HG03097 (cell line): ENCODE results near the gene UGT1A8.

Experiments used
- ATAC-seq: cut with Tn5 transposase; IDR thresholded peaks from one replicate; pipeline ENCODE4 v1.9.1; 2021; ENCODE audit not compliant: unreplicated experiment, low FRiP score

UGT1A8 gene

DNA sequence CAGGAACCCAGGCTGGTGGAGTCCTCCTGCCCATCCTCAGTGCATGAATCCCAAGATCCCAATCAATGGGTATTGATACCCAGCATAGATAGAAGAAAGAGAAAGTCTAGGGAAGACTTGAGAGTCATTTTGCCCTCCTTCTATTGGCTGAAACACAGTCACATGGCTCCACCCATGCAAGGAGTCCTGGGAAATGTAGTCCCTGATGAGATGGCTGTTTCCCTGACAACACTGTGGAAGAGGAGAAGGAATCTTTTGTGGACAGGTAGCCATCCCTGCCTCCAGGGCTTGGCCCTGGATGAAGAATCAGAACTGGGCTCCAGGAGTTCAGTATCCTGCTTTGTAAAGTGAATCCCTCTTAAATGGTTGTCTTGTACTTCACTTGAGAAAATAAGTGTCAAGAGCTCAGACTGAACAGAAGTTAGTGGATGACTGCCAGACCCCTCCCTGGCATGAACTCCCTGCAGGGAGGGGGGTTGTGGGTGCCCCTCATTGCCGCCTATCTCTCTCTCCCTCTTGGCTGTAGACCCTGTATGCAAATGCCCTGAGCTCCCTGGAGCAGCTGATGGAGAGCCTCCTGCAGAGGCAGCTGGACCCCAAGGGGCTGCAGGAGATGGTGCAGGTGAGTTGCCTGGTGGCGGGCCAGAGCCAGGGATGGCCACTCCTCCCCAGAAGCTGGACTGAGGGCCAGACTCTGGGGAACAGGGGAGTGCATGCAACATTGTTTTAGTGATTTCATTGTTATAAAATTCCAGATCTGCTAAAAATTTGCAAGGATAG lies 196.8 kb downstream of the UGT1A8 start:
- no peak for ATAC-seq

DNA sequence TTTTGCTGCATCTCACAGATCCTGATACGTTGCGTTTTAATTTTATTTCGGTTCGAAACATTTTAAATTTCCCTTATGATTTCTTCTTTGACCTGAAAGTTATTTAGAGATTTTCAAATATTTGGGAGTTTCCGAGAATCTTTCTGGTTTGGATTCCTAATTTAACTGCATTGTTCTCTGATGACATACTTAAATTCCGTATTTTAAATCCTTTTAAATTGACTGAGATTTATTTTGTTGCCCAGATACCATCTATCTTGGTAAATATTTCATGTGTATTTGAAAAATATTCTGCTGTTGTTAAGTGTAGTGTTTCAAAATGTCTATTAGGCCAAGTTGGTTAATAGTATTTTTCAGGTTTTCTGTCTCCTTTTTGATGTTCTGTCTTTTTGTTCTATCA lies 198.4 kb downstream of the UGT1A8 start:
- ATAC-seq = no peak

DNA sequence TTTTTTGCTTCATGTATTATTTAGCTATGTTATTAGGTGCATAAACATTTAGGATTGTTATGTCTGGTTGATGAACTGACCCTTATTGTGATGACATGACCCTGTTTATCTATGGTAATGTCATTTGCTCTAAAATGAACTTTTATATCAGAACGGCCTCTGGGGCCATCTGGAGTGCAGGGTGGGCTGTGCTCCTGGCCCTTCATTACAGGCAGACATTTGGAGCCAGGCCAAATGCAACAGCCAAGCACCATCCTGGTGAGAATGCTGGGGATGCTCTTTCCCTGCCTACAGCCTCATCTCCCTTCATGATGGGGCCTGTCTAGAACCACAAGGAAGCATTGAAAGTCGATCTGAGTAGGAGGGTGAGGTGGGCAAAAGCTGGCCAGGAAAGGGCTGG lies 198.9 kb downstream of the UGT1A8 start:
- ATAC-seq = no peak

DNA sequence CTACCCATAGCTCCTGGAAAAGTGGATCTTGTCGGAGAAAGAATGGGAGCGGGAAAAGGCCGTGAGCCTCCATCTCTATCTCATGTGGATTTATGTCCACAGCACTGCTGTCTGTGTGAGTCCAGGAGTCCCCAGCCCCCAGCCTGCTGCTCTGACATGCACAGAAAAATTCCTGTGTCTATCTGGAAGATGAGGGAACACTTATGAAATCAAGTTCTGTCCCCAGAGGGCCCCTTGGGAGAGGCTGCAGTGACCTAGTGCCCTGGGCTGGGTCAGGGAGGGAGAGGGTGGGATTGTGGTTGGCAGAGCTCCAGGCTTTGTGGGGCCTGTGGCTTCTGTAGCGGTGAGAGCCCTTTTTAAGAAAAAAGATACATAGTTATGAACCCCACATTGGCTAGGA lies 199.3 kb downstream of the UGT1A8 start:
- ATAC-seq = no peak

DNA sequence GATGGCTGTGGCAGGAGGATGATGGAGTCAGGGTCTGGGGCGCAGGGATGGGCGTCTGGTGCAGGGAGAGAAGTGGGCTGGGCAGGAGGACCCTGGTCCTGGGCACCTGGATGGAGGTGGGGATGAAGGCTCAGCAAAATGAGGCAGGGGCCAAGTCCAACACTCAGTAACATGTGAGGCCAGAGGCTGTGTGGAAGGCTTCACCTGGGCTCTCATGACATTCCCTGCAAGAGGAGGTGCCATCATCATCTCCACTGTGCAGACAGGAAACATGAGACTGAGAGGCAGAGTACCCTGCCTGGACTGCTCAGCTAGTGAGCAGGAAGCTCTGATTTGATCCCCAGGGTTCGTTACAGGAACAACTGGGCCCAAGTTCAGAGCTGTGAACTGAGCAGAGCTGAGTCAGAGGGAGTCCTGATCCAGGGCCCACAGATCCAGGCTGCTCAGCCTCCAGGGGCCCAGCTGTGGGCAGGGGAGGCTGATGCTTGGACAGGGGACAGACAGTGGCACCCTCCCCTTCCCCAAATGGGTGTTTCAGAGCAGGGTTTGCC lies 200.0 kb downstream of the UGT1A8 start:
- no peak for ATAC-seq

DNA sequence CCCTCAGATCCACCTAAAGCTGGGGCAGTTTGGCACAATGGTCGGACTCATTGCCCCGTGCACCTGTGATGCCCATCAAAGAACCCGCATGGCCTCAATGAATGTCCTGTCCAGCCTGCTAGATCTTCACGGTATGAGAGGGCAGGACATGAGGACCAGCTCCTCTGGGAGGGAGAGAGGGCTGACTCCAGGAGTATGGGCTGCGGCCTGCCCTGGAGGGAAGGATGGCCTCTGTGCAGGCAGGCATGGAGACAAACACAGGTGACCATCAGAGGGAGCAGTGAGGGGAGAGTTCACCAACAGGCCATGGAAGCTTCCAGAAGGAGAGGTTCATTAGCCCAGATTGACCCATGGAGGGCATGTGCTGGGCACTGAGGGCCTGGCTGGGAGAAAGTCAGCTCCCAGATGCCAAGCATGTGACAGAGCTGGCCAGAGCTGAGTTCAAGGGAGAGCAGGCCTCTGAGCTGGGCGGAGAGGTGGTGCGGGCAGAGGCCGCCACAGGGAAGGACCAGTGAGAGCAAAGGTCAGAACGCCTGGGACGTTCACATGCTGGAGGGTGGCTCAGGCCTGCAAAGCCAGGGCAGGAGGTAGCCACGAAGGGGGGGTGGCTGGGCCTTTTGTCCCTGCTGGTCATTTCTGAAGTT lies 200.7 kb downstream of the UGT1A8 start:
- no peak for ATAC-seq

DNA sequence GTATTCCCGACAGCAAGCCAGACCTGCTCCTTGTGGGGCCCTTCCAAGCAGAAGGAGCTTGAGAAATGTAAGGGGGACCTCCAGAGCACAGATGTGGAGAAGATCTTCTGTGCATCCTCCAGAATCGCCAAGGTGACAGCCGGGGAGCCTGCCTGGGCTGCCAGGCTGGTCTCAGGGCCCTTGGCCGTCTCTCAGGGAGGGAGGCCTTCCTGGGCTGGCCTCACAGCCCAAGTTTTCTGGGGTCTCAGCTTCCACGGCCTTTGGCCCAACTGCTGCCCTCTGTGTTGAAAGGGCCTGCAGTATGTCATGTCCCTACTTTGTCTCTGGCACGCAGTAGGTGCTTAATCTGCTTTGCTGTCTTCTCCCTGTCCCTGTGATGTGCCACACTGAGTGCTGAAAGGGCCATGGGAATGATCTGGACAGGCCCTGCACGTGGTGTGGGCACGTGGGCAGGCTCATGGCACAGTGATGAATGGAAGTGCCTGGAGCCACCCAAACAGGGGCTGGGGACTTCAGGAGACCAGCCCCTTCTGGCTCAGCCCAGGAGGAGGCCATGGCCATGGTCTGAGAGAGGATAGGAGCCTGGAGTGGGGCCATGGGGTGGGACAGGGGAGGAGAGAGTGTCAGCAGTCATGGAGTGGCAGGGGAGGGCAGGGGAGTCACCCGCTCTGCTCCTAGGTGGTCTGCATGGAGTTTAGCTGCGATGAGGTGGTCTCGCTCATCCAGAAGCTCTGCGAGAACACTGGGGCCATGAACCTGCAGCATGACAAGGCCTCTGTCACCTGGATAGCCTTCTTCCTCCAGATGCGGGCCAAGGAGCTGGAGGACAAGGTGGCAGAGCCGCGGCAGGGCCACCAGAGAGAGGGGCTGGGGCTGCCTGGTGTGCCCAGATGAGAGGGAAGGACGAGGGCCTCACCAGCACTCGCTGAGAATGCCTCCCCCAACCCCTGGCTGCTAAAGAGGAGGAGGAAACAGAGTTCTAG lies 201.5 kb downstream of the UGT1A8 start:
- ATAC-seq = no peak

DNA sequence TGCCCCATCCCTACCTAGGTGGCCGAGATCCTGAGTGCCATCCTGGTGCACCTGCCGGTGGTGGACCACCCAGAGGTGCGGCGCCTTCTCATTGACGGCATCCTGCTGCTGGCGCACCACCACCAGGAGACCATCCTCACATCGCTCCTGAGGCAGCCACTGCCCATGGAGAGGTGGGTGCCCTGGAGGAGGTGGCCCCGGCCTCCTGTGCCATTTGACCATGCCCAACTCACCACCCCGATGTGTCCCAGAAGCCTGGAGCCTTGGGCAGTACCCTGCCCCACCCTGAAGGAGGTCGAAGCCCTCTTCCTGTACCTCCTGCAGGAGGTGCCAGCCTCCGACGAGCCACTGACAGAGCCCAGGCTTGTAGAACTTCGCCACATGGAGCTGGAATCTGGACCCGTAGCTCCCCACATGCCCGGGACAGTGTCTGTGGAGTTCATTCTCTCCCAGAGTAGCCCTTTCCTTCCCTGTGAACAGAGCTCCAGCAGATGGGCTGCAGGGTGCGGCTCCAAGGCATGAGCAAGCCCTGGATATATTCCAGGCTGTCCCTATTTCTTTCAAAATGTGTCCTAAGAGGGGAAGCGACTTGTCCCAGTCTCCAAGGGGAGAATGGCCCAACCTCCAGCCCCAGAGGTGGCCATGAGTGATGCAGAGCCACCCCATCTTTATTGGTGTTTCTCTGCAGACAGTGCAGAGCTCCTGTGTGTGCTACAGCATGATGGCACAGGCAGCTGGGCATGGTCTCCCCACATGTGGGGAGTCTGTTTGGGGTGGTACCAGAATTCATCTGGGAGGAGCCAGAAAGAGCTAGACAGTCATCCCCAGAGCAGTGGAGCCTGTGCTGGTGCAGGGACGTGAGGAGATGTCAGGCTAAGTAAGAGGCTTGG lies 202.7 kb downstream of the UGT1A8 start:
- no peak for ATAC-seq

DNA sequence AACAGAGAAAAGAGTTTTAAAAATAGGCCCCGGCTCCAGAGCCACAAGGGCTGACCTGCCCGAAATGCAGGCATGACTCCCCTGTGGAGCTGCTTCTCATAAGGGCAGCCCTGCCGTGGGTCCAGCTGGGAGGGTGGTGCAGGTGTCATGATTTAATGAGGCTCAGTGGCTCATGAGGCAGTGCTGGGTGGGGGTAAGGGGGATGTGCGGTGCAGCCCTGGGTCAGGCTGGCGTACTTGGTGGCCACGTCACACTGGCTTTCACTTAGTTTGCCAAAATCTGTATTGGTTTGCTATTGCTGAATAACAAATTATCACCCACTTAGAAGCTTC lies 203.3 kb downstream of the UGT1A8 start:
- ATAC-seq = no peak

DNA sequence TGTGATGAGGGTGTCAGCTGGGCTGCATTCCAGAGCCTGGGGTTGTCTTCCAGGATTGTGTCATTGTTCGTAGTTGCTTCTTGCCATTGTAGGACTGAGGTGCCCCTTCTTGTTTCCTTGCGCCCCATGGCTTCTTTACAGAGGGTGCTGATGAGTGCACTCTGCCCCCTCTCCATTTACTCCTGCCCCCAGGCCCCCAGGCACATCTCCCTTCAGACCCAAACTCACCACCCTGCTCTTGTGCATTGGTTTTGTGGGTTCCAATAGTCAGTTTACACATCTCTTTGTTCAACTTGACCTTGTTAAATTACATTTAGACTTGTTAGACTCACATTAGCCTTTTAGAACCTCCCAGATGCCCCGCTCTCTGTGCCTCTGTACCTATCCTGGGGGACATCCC lies 203.8 kb downstream of the UGT1A8 start:
- no peak for ATAC-seq

DNA sequence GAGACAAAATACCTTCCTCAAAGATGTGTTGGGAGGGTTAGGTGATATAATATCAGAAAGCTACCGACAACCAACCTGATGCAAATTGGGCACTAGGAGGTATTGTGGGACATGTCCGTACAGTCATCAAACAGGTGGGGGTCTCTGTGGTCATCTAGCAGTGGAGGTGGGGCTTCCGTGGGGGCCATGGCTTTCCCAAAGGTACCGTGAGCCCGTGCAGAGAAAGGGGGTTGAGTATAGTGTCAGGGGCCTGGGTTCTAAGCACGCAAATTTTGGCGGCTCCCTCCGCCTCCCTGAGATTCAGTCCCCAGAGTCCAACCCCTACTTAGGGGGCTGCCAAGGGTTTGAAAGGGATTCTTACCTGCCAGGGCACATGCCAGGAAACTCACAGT lies 204.3 kb downstream of the UGT1A8 start:
- ATAC-seq = no peak

DNA sequence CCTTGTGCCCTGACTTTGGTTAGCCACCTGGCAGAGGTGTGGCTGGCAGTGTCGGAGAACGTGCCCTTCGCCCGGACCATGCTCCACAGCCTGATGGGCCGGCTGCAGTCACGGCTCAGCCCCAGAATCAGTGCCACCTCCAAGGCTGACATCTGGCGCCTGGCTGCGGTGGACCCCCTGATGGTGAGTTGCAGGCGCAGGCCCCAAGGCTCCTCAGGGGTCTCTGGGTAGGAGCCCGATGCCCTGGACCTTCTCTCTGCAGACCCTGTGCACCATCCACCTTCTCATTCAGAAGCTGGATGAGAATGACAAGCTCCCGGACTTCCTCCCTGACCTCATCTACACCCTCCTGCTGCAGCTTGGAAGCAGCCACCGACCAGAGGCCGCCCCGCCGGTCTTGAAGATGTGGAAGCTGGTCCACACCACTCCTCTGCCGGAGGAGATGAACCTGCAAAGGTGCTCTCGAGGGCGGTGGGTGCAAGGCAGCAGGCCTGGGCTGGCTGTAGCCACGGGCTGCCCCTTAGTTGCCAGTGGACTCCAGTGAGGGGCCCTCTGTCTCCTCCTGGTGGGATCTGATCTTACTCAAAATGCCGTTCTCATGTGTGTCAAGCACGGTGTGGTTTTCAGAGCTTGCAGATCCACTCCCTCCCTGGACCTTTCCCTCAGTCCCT lies 204.8 kb downstream of the UGT1A8 start:
- ATAC-seq = no peak
